MM.1S (cell line): ENCODE results near the gene NPC1L1.

ENCODE experiments used
- DNase-seq: peaks from one replicate; pipeline ENCODE4 v3.0.0-alpha.2; 2015
- H2AFZ ChIP-seq: fragments of 300-600 bp; sonication (generic); 2 replicates; pipeline ENCODE4 v1.6.0; 2016; ENCODE audit warnings: antibody characterized with exemption, low read length
- H3F3A ChIP-seq: fragments of 300-600 bp; sonication (generic); 2 replicates; pipeline ENCODE4 v1.6.1; 2016; ENCODE audit warnings: mild to moderate bottlenecking, antibody characterized with exemption, low read length, moderate library complexity, mixed read lengths; ENCODE audit not compliant: insufficient read depth
- H3K27ac ChIP-seq: fragments of 300-600 bp; sonication (generic); 2 replicates; pipeline ENCODE4 v1.5.1; 2016; ENCODE audit warnings: mild to moderate bottlenecking, low read length
- H3K27me3 ChIP-seq: fragments of 300-600 bp; sonication (generic); replicated peaks from 2 replicates; pipeline ENCODE4 v1.6.0; 2016; ENCODE audit warnings: low read length; ENCODE audit not compliant: insufficient read depth
- H3K36me3 ChIP-seq: fragments of 300-600 bp; sonication (generic); replicated peaks from 2 replicates; pipeline ENCODE4 v1.6.1; 2016; ENCODE audit warnings: mild to moderate bottlenecking, low read length, mixed read lengths; ENCODE audit not compliant: insufficient read depth
- H3K4me1 ChIP-seq: fragments of 300-600 bp; sonication (generic); 2 replicates; pipeline ENCODE4 v1.6.1; 2016; ENCODE audit warnings: low read length, mixed read lengths
- H3K4me2 ChIP-seq: fragments of 300-600 bp; sonication (generic); 2 replicates; pipeline ENCODE4 v1.6.0; 2016; ENCODE audit warnings: low read depth, low read length
- H3K4me3 ChIP-seq: fragments of 300-600 bp; sonication (generic); 2 replicates; pipeline ENCODE4 v1.5.1; 2016; ENCODE audit warnings: low read length, mixed read lengths
- H3K79me2 ChIP-seq: fragments of 300-600 bp; sonication (generic); 2 replicates; pipeline ENCODE4 v1.6.1; 2016; ENCODE audit warnings: mixed run types, low read length, mixed read lengths
- H3K9ac ChIP-seq: fragments of 300-600 bp; sonication (generic); 2 replicates; pipeline ENCODE4 v1.6.1; 2016; ENCODE audit warnings: low read length, mixed read lengths
- H3K9me2 ChIP-seq: fragments of 300-600 bp; sonication (generic); replicated peaks from 2 replicates; pipeline ENCODE4 v1.6.1; 2016; ENCODE audit warnings: mild to moderate bottlenecking, low read length, mixed read lengths; ENCODE audit not compliant: insufficient read depth
- H3K9me3 ChIP-seq: fragments of 300-600 bp; sonication (generic); replicated peaks from 2 replicates; pipeline ENCODE4 v1.6.1; 2016; ENCODE audit warnings: mild to moderate bottlenecking, low read length, mixed read lengths; ENCODE audit not compliant: insufficient read depth
- H4K20me1 ChIP-seq: fragments of 300-600 bp; sonication (generic); 2 replicates; pipeline ENCODE4 v1.6.1; 2016; ENCODE audit warnings: mild to moderate bottlenecking, low read length, moderate library complexity, mixed read lengths; ENCODE audit not compliant: insufficient read depth
- EZH2 ChIP-seq: fragments of 300-600 bp; sonication (generic); optimal IDR thresholded peaks from 2 replicates; pipeline ENCODE3; 2017; ENCODE audit warnings: low read depth, mild to moderate bottlenecking, antibody characterized with exemption, low read length, mixed read lengths
- EZH2phosphoT487 ChIP-seq: fragments of 300-600 bp; sonication (generic); IDR thresholded peaks from 2 replicates; pipeline ENCODE4 v1.6.1; 2018; ENCODE audit warnings: antibody characterized with exemption, low read length
- TF ChIP-seq, protein P1 (sequence below): fragments of 300-600 bp; sonication (generic); IDR thresholded peaks from 2 replicates; pipeline ENCODE4 v1.5.1; 2016; ENCODE audit warnings: antibody characterized with exemption, low read length, mixed read lengths

NPC1L1 gene

GRCh38 chr7:44490351-44491200 is 50.6 kb downstream of the NPC1L1 start, which contains the start of gene NUDCD3:
Gene NUDCD3, minus strand, starts transcription at chr7:44490658. Its CDS starts 58 bp downstream, at chr7:44490600.
- peak within 1 kb of the TSS; percentile 72 for H2AFZ ChIP-seq
- H3K9me3 ChIP-seq, result no peaks in the 10 kb centered on the region
- H3K9me2 ChIP-seq, result no peaks in the 10 kb centered on the region
- 0 out of 2 replicates have a peak, but pooled peaks cover 5% of the 10 kb centered on the region for H3F3A ChIP-seq
- H3K4me1 ChIP-seq, result peaks cover 15% of the 10 kb centered on the region
- H3K4me3 ChIP-seq, result peak within 1 kb of the TSS; percentile 75
- H3K27me3 ChIP-seq, result no peaks in the 10 kb centered on the region
- peak within 1 kb of the TSS; percentile 86 for H3K4me2 ChIP-seq
- TF ChIP-seq EZH2phosphoT487 (no peak), EZH2 (no peak)
- TF ChIP-seq, protein P1, sequence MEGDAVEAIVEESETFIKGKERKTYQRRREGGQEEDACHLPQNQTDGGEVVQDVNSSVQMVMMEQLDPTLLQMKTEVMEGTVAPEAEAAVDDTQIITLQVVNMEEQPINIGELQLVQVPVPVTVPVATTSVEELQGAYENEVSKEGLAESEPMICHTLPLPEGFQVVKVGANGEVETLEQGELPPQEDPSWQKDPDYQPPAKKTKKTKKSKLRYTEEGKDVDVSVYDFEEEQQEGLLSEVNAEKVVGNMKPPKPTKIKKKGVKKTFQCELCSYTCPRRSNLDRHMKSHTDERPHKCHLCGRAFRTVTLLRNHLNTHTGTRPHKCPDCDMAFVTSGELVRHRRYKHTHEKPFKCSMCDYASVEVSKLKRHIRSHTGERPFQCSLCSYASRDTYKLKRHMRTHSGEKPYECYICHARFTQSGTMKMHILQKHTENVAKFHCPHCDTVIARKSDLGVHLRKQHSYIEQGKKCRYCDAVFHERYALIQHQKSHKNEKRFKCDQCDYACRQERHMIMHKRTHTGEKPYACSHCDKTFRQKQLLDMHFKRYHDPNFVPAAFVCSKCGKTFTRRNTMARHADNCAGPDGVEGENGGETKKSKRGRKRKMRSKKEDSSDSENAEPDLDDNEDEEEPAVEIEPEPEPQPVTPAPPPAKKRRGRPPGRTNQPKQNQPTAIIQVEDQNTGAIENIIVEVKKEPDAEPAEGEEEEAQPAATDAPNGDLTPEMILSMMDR, result peak; percentile 25
- H3K36me3 ChIP-seq, result no peaks in the 10 kb centered on the region
- H4K20me1 ChIP-seq, result peaks cover 4% of the 10 kb centered on the region; the same call in 1 of the 2 replicates
- H3K79me2 ChIP-seq, result peaks cover 47% of the 10 kb centered on the region
- peak within 1 kb of the TSS; percentile 84 for H3K27ac ChIP-seq
- H3K9ac ChIP-seq, result peak within 1 kb of the TSS; percentile 91
- peak; percentile 86 for DNase-seq

DNA sequence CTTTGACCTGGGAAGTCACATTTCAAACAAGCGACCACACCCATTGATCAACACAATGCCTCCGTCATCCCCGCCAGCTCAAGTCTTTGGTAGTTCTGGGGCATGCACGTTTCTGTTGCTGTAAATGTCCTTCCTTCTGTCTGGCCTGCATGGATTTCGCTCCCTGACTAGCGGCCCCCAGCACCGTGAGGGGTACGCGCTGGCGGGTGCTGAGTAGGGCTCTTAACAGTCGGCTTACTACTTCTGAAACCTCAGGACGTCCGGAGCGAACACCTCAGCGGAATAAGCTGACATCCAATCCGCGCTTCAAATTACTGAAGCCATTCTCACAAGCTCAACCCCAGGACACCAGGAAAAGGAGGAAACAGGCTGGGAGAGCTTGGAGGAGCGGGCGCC is 51.2 kb downstream of the NPC1L1 start:
- Histone ChIP-seq H3K27ac (peak overlapping the region; percentile 84), H4K20me1 (peaks cover 5% of the 10 kb centered on the region; the same call in 1 of the 2 replicates), H3K4me2 (peak overlapping the region; percentile 86), H3K4me1 (peaks cover 15% of the 10 kb centered on the region), H3K27me3 (no peaks in the 10 kb centered on the region), H3F3A (0 out of 2 replicates have a peak, but pooled peaks cover 5% of the 10 kb centered on the region), H3K79me2 (peaks cover 53% of the 10 kb centered on the region), H3K4me3 (peak overlapping the region; percentile 75), H3K36me3 (no peaks in the 10 kb centered on the region), H3K9ac (peak overlapping the region; percentile 91), H2AFZ (peak overlapping the region; percentile 72), H3K9me2 (no peaks in the 10 kb centered on the region), H3K9me3 (no peaks in the 10 kb centered on the region)
- no peak for DNase-seq
- TF ChIP-seq, protein P1, result no peak
- TF ChIP-seq EZH2 (no peak), EZH2phosphoT487 (no peak)

DNA sequence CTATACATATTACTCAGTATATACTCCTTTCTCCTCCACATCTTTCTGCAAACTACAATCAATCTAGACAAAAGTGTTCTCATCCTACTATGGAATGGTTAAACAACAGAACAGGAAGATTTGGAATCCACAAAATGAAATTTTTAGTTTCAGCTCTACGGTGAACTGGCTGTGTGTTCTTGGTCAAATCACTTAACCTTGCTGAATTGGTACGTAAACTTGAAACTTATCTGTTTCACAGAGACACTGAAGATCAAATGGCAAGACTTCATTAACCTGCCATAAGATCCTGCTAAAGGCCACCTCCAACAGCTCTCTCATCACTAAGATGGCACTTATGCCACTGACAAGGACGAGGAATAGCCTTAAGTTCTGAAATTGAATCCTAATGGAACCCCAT is 52.2 kb downstream of the NPC1L1 start:
- Histone ChIP-seq H3K9me2 (no peaks in the 10 kb centered on the region), H3K27me3 (no peaks in the 10 kb centered on the region), H3K4me3 (peak overlapping the region; percentile 75)

More for the DNA sequence above, 52.2 kb downstream of the NPC1L1 start:
- H3K4me2 ChIP-seq, result peak overlapping the region; percentile 86
- no peak overlapping the region for H3K27ac ChIP-seq
- H3F3A ChIP-seq, result 0 out of 2 replicates have a peak, but pooled peaks cover 5% of the 10 kb centered on the region
- no peak overlapping the region for H2AFZ ChIP-seq
- H4K20me1 ChIP-seq, result peaks cover 5% of the 10 kb centered on the region; the same call in 1 of the 2 replicates
- H3K36me3 ChIP-seq, result peaks cover 2% of the 10 kb centered on the region; the same call in 1 of the 2 replicates
- peak overlapping the region; percentile 91; the same call in 1 of the 2 replicates for H3K9ac ChIP-seq
- no peak for DNase-seq
- peaks cover 15% of the 10 kb centered on the region for H3K4me1 ChIP-seq
- no peaks in the 10 kb centered on the region for H3K9me3 ChIP-seq
- peaks cover 63% of the 10 kb centered on the region for H3K79me2 ChIP-seq
- TF ChIP-seq EZH2phosphoT487, result no peak
- TF ChIP-seq EZH2, result no peak
- TF ChIP-seq, protein P1, result no peak
